ENCODE measurements around the gene POC5.
"Not testable (repeated sequence)": the region's sequence is repeated elsewhere in the genome, so short reads cannot be mapped to it uniquely, and the experiment has no call there.

POC5 gene, protein sequence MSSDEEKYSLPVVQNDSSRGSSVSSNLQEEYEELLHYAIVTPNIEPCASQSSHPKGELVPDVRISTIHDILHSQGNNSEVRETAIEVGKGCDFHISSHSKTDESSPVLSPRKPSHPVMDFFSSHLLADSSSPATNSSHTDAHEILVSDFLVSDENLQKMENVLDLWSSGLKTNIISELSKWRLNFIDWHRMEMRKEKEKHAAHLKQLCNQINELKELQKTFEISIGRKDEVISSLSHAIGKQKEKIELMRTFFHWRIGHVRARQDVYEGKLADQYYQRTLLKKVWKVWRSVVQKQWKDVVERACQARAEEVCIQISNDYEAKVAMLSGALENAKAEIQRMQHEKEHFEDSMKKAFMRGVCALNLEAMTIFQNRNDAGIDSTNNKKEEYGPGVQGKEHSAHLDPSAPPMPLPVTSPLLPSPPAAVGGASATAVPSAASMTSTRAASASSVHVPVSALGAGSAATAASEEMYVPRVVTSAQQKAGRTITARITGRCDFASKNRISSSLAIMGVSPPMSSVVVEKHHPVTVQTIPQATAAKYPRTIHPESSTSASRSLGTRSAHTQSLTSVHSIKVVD

DNA sequence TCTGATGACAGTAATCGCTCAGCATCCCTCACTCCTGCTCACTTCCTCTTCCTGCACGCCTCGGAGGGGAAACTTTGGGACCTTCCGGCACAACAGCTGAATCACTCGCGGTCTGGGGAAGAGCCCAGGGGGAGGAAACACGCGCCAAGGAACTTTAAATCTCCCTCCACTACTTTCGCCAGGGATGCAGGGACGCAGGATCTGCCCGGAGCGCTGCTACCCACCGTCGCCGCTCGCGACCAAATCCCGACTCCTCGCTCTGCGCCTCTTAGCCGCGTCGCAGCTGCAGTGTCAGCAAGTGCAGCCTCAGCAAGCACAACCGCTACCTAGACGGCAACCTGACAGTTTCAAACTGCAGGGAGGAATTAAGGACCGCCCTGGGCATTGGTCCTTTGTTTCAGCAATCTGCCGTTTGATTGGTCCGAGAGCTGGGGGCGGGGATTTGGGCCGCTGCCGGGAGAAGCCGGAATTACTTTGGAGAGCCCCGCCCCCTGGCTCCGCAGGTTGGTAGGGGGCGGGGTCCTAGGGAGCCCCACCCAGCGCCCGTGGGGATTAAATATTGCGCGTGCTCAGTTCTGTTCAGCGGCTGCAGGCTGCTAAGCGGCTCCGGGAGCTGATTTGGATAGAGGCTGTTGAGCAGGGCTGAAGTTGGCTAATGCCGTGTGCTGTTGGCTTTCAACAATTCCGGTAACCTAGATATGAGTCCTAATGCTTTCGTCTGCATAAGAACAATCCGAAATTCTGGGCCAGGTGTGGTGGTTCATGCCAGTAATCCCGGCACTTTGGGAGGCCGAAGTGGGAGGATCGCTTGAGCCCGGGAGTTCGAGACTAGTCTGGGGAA is at the start of gene POC5:
POC5 (minus strand) TSS at position 356 of the 841 bp plus-strand sequence. CDS start 4,500 bp downstream, outside the sequence.
- DNase-seq (ENCODE audit: low spot score): peak; percentile 99

DNA sequence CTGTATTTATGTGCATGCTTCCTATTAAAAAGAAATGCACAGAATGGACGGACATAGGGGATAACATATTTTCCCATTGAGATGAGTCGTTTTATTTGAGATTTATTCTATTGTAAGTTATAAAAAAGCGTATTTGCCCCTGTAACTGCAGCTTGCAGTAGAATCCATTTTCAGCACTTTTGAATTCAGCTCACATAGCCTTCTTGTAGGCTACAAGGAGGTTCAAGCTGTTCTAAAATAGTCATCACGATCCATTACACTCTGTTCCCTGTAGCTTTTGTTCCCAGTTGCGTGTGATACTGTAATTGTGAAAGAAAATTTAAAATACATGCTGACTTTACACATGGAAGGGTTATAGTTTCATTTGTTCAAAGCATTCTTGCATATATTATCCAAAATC is 40.9 kb upstream of the POC5 start:
- DNase-seq (ENCODE audit: low spot score): no peak

GRCh38 chr5:75756981-75757380 is 39.7 kb upstream of the POC5 start:
- no peak for DNase-seq (ENCODE audit: low spot score)

GRCh38 chr5:75756211-75756610 is 39.0 kb upstream of the POC5 start:
- DNase-seq (ENCODE audit: low spot score): no peak

DNA sequence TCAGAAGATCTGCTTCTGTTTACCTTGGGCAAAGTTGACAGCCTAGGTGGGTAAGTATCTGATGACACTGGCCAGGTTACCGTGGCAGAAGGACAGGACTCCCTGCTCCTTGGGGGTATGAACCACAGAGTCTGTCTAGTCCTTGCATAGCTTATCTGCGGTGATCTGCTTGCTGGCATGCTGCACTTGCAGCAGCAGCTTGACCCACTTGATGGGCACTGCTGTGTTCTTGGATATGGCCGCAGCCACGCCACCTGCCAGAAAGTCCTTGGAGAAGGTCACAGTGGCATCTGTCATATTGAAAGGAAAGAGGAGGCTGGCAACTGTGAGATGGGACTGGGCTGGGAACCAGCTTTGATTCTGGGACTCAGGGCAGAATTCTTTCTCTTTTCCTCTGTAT is 35.9 kb upstream of the POC5 start:
- no peak for DNase-seq (ENCODE audit: low spot score)

DNA sequence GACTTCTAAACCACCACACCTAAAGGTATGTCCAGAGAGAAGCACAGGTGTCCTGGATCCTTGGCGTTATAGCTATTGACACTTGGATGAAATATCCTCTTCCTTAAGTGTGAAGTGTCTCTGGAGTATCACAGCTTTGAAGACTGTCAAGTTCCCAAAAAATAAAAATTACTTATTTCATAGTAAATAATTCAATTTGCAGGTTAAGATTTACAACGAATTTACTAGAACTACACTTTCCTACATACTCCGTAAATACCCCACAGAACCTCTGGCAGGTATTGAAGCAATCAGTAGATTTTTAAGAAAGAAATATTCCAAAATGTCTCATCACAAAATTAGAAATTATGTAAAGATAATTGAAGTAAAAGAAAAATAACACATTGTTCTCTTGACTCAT is 27.1 kb upstream of the POC5 start:
- no peak for DNase-seq (ENCODE audit: low spot score)

GRCh38 chr5:75736273-75736672 is 19.0 kb upstream of the POC5 start:
- DNase-seq (ENCODE audit: low spot score): no peak

GRCh38 chr5:75734913-75735789 is 17.9 kb upstream of the POC5 start:
- DNase-seq (ENCODE audit: low spot score): no peak

GRCh38 chr5:75733767-75734166 is 16.5 kb upstream of the POC5 start:
- no peak for DNase-seq (ENCODE audit: low spot score)

GRCh38 chr5:75731515-75731914 is 14.3 kb upstream of the POC5 start:
- not testable (repeated sequence) for DNase-seq (ENCODE audit: low spot score)

DNA sequence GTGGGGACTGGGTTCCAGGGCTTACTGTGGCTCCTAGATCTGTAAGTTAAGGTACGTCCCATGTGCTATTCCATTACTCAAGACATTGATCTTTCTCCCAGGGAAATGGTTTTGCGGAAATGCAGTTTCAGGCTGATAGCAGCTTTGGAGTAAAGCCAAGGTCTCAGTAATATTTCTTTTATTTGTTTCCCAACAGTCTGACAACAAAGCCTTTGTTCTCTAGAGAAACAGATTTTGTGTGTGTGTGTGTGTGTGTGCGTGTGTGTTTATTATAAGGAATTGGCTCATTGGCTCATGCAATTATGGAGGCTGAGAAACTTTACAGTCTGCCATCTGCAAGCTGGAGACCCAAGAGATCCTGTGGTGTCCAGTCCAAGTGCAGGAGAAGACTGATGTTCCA is 12.1 kb upstream of the POC5 start:
- no peak for DNase-seq (ENCODE audit: low spot score)

DNA sequence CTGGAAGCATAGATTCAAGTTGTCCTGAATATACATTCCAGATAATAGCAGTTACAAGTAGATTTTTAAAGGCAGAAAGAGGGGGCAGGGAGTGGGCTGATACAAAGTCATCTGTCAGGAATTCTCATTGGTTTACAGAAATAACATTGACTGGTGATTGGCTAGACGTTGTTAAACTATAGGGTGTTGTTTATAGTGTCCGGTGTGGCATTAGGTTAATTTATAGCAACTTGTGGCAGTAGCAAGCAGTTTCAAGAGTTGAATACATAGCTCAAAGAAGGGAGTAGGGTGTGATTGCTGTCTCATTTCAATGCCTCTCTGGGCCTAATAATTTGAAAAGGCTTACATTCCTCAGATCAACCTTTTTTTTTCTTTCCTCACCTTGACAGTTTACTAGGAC is 10.7 kb upstream of the POC5 start:
- DNase-seq (ENCODE audit: low spot score): no peak

- not testable (repeated sequence) for DNase-seq (ENCODE audit: low spot score)
Observed at GRCh38 chr5:75726224-75726623, 9.0 kb upstream of the POC5 start.

DNA sequence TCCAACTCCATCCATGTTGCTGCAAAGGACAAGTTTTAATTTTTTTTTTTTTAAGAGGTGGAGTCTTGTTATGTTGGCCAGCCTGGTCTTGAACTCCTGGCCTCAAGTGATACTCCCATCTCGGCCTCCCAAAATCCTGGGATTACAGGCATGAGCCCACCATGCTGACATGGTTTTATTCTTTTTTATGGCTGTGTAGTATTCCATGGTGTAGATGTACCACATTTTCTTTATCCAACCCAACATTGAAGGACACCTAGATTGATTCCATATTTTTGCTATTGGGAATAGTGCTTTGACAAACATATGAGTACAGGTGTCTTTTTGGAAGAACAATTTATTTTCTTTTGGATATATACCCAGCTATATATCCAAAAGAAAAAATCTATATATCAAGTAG is 6.1 kb upstream of the POC5 start:
- DNase-seq (ENCODE audit: low spot score): no peak

GRCh38 chr5:75721573-75721972 is 4.3 kb upstream of the POC5 start:
- DNase-seq (ENCODE audit: low spot score): no peak

GRCh38 chr5:75720882-75721281 is 3.6 kb upstream of the POC5 start:
- DNase-seq (ENCODE audit: low spot score): no peak

GRCh38 chr5:75716715-75717081 is 539 bp downstream of the POC5 start:
- peak; percentile 7 for DNase-seq (ENCODE audit: low spot score)

DNA sequence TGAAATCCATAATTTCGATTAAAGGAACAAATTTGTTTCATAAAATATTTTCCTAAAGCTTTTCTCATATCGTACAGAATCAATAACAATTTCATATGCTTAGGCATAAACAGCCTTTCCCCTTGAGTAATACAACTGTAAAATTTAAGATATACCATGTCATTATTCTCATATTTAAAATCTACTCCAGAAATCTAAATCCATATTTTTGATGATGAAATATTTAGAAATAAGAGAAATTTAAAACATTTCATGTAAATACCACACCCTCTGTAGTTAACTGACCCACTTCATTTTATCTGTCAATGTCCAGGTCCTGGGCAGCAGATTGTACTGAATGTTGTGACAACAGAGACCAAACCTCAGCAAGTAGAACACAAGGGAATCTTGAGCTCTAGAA is 5.1 kb downstream of the POC5 start:
- DNase-seq (ENCODE audit: low spot score): no peak

GRCh38 chr5:75711151-75711550 is 6.1 kb downstream of the POC5 start:
- no peak for DNase-seq (ENCODE audit: low spot score)

GRCh38 chr5:75710637-75711036 is 6.6 kb downstream of the POC5 start:
- no peak for DNase-seq (ENCODE audit: low spot score)

DNA sequence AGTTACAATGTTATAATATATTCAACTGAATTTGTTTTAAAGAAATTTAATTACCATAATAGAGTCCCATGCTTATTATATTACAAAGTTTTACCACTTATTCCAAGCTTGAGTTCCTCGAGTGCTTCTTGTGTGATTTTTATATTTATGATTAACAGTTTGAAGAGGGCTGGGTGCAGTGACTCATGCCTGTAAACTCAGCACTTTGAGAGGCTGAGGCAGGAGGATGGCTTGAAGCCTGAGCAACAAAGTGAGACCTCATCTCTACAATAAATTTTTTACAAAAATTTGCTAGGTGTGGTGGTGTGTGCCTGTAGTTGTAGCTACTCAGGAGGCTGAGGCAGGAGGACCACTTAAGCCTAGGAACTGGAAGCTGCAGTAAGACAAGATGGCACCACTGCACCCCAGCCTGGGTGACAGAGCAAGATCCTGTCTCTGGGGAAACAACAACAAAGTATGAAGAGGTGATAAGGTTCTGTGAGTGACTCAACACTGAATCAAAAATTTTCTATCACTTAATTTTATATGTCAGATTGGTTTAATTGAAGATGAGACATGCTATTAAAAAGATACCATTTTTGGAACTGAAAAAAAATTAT is 9.2 kb downstream of the POC5 start:
- no peak for DNase-seq (ENCODE audit: low spot score)

GRCh38 chr5:75706775-75707174 is 10.5 kb downstream of the POC5 start:
- DNase-seq (ENCODE audit: low spot score): no peak

Data from germinal center (tissue), 1 donor.